LoVo (cell line): ENCODE data around the gene SHB.
"Not testable (repeated sequence)": the region's sequence is repeated elsewhere in the genome, so short reads cannot be mapped to it uniquely, and the experiment has no call there.

ENCODE experiments used
- DNase-seq: peaks from one replicate; pipeline ENCODE4 v3.0.0-alpha.2; 2016; ENCODE audit warnings: low spot score

Gene SHB

GRCh38 chr9:37969130-37969529 is 99.9 kb downstream of the SHB start:
- DNase-seq, result peak; percentile 65

- DNase-seq, result peak; percentile 47
These were observed 100.8 kb downstream of the SHB start for GRCh38 chr9:37968228-37968701.

- no peak for DNase-seq
These were observed 101.3 kb downstream of the SHB start for GRCh38 chr9:37967761-37968080.

- DNase-seq, result no peak
These were observed 101.8 kb downstream of the SHB start for GRCh38 chr9:37967014-37967760.

GRCh38 chr9:37966412-37967013 is 102.5 kb downstream of the SHB start:
- DNase-seq, result peak; percentile 57

- DNase-seq, result not testable (repeated sequence)
These were observed 103.2 kb downstream of the SHB start for GRCh38 chr9:37965676-37966345.

GRCh38 chr9:37965116-37965515 is 103.9 kb downstream of the SHB start:
- no peak for DNase-seq

- DNase-seq, result no peak
These were observed 104.3 kb downstream of the SHB start for GRCh38 chr9:37964740-37965081.

GRCh38 chr9:37963936-37964739 is 104.9 kb downstream of the SHB start:
- DNase-seq, result peak; percentile 58

- DNase-seq, result no peak
These were observed 107.7 kb downstream of the SHB start for GRCh38 chr9:37961351-37961750.

GRCh38 chr9:37960631-37961030 is 108.4 kb downstream of the SHB start:
- DNase-seq, result no peak

- no peak for DNase-seq
These were observed 109.1 kb downstream of the SHB start for GRCh38 chr9:37959976-37960375.

GRCh38 chr9:37958154-37958553 is 110.9 kb downstream of the SHB start:
- no peak for DNase-seq

GRCh38 chr9:37957664-37957953 is 111.4 kb downstream of the SHB start:
- DNase-seq, result no peak

- no peak for DNase-seq
These were observed 111.9 kb downstream of the SHB start for GRCh38 chr9:37956904-37957663.

- DNase-seq, result no peak
These were observed 112.6 kb downstream of the SHB start for GRCh38 chr9:37956423-37956820.

- no peak for DNase-seq
These were observed 113.1 kb downstream of the SHB start for GRCh38 chr9:37955781-37956422.

GRCh38 chr9:37954581-37954981 is 114.4 kb downstream of the SHB start:
- DNase-seq, result no peak

- no peak for DNase-seq
These were observed 115.1 kb downstream of the SHB start for GRCh38 chr9:37953775-37954437.

- DNase-seq, result no peak
These were observed 115.7 kb downstream of the SHB start for GRCh38 chr9:37953206-37953774.

- no peak for DNase-seq
These were observed 116.3 kb downstream of the SHB start for GRCh38 chr9:37952731-37953130.
